KMS-11 (cell line): ENCODE data around the gene ITFG2.
"Not testable (repeated sequence)": the region's sequence is repeated elsewhere in the genome, so short reads cannot be mapped to it uniquely, and the experiment has no call there.

Experiments used
- H2AFZ ChIP-seq: fragments of 200-600 bp; sonication (generic); 2 replicates; pipeline ENCODE4 v1.6.1; 2016; ENCODE audit warnings: antibody characterized with exemption, mixed run types, low read depth
- H3K27ac ChIP-seq: fragments of 200-600 bp; sonication (generic); 2 replicates; pipeline ENCODE4 v1.6.1; 2016; ENCODE audit warnings: mild to moderate bottlenecking, mixed run types
- H3K27me3 ChIP-seq: fragments of 200-600 bp; sonication (generic); 2 replicates; pipeline ENCODE4 v1.6.1; 2017; ENCODE audit warnings: mild to moderate bottlenecking, low read depth, mixed run types, moderate library complexity; ENCODE audit not compliant: insufficient read depth
- H3K36me3 ChIP-seq: fragments of 200-600 bp; sonication (generic); 2 replicates; pipeline ENCODE4 v1.6.1; 2017; ENCODE audit warnings: mild to moderate bottlenecking, mixed run types; ENCODE audit not compliant: insufficient read depth
- H3K4me1 ChIP-seq: fragments of 200-600 bp; sonication (generic); 2 replicates; pipeline ENCODE4 v1.6.1; 2016; ENCODE audit warnings: mild to moderate bottlenecking, low read depth, mixed run types; ENCODE audit not compliant: poor library complexity, severe bottlenecking
- H3K4me2 ChIP-seq: fragments of 200-600 bp; sonication (generic); 2 replicates; pipeline ENCODE4 v1.7.0; 2016; ENCODE audit warnings: mild to moderate bottlenecking, mixed run types
- H3K4me3 ChIP-seq: fragments of 200-600 bp; sonication (generic); IDR thresholded peaks from 2 replicates; pipeline ENCODE4 v1.6.1; 2017; ENCODE audit warnings: low read depth, low read length, mixed read lengths; ENCODE audit not compliant: insufficient read depth
- H3K79me2 ChIP-seq: fragments of 200-600 bp; sonication (generic); 2 replicates; pipeline ENCODE4 v1.6.1; 2016; ENCODE audit warnings: low read depth, mixed run types; ENCODE audit not compliant: insufficient read depth
- H3K9ac ChIP-seq: fragments of 200-600 bp; sonication (generic); 2 replicates; pipeline ENCODE4 v1.6.1; 2016; ENCODE audit warnings: mild to moderate bottlenecking, mixed run types
- H4K20me1 ChIP-seq: fragments of 200-600 bp; sonication (generic); 2 replicates; pipeline ENCODE4 v1.6.1; 2016; ENCODE audit warnings: mild to moderate bottlenecking, mixed run types; ENCODE audit not compliant: insufficient read depth
- TF ChIP-seq, protein P1 (sequence below): fragments of 200-600 bp; sonication (generic); conservative IDR thresholded peaks from 2 replicates; pipeline ENCODE4 v1.6.1; 2017; ENCODE audit warnings: low read depth, mild to moderate bottlenecking, antibody characterized with exemption, low read length, moderate library complexity, mixed read lengths

The ITFG2 gene

GRCh38 chr12:2858944-2859421 lies 46.5 kb downstream of the ITFG2 start:
- H3K27ac ChIP-seq: no peak overlapping the region
- H3K79me2 ChIP-seq: no peaks in the 10 kb centered on the region
- no peak overlapping the region for H3K4me2 ChIP-seq
- TF ChIP-seq, protein P1, sequence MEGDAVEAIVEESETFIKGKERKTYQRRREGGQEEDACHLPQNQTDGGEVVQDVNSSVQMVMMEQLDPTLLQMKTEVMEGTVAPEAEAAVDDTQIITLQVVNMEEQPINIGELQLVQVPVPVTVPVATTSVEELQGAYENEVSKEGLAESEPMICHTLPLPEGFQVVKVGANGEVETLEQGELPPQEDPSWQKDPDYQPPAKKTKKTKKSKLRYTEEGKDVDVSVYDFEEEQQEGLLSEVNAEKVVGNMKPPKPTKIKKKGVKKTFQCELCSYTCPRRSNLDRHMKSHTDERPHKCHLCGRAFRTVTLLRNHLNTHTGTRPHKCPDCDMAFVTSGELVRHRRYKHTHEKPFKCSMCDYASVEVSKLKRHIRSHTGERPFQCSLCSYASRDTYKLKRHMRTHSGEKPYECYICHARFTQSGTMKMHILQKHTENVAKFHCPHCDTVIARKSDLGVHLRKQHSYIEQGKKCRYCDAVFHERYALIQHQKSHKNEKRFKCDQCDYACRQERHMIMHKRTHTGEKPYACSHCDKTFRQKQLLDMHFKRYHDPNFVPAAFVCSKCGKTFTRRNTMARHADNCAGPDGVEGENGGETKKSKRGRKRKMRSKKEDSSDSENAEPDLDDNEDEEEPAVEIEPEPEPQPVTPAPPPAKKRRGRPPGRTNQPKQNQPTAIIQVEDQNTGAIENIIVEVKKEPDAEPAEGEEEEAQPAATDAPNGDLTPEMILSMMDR: no peak
- H3K9ac ChIP-seq: no peak overlapping the region
- peaks cover 4% of the 10 kb centered on the region; the same call in 1 of the 2 replicates for H3K36me3 ChIP-seq
- H2AFZ ChIP-seq: no peak overlapping the region
- no peaks in the 10 kb centered on the region for H3K27me3 ChIP-seq
- no peak overlapping the region for H3K4me3 ChIP-seq
- no peaks in the 10 kb centered on the region for H4K20me1 ChIP-seq
- H3K4me1 ChIP-seq: no peaks in the 10 kb centered on the region

DNA sequence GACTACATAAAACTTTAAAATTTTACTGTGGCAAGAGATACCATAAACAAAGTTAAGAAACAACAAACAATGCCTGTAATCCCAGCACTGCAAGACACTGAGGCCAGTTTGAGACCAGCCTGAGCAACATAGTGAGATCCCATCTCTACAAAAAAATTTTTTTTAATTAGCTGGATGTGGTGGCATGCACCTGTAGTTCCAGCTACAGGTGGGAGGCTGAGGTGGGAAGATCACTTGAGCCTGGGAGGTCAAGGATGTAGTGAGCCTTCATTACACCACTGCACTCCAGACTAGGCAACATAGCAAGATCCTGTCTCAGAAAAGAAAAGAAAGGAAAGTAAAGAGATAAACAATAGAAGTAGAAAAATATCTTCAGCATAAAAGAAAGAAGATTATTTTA lies 47.7 kb downstream of the ITFG2 start:
- Histone ChIP-seq H3K4me3 (no peak overlapping the region), H3K79me2 (no peaks in the 10 kb centered on the region), H4K20me1 (no peaks in the 10 kb centered on the region), H3K27ac (no peak overlapping the region), H2AFZ (no peak overlapping the region), H3K36me3 (peaks cover 6% of the 10 kb centered on the region; the same call in 1 of the 2 replicates), H3K27me3 (no peaks in the 10 kb centered on the region), H3K4me2 (no peak overlapping the region), H3K9ac (no peak overlapping the region), H3K4me1 (no peaks in the 10 kb centered on the region)
- TF ChIP-seq, protein P1: no peak

- Histone ChIP-seq H2AFZ (no peak overlapping the region), H3K9ac (no peak overlapping the region), H3K27ac (no peak overlapping the region), H3K4me3 (no peak overlapping the region), H3K36me3 (peaks cover 10% of the 10 kb centered on the region; the same call in 1 of the 2 replicates), H3K4me2 (no peak overlapping the region), H4K20me1 (no peaks in the 10 kb centered on the region), H3K27me3 (no peaks in the 10 kb centered on the region), H3K4me1 (no peaks in the 10 kb centered on the region), H3K79me2 (no peaks in the 10 kb centered on the region)
- TF ChIP-seq, protein P1: no peak
These were observed 50.4 kb downstream of the ITFG2 start for GRCh38 chr12:2862876-2863275.

DNA sequence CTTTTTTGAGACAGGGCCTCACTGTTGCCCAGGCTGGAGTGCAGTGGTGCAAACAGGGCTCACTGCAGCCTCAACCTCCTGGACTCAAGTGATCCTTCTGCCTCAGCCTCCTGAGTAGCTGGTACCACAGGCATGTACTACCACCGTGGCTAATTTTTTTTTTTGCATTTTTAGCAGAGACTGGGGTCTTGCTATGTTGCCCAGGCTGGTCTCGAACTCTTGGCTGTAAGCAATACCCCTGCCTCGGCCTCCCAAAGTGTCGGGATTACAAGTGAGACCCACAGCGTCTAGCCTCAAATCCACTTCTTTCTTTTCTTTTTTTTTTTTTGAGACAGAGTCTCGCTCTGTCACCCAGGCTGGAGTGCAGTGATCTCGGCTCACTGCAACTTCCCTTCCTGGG lies 50.9 kb downstream of the ITFG2 start:
- not testable (repeated sequence) for H3K4me3 ChIP-seq, H4K20me1 ChIP-seq, H3K9ac ChIP-seq, H3K36me3 ChIP-seq, H3K4me2 ChIP-seq, H3K27ac ChIP-seq, H2AFZ ChIP-seq, H3K27me3 ChIP-seq, H3K4me1 ChIP-seq, H3K79me2 ChIP-seq

GRCh38 chr12:2864198-2864597 lies 51.7 kb downstream of the ITFG2 start:
- Histone ChIP-seq H3K79me2 (no peaks in the 10 kb centered on the region), H2AFZ (no peak overlapping the region), H3K27me3 (no peaks in the 10 kb centered on the region), H3K4me3 (no peak overlapping the region), H3K9ac (no peak overlapping the region), H3K4me1 (no peaks in the 10 kb centered on the region), H3K4me2 (no peak overlapping the region), H3K27ac (no peak overlapping the region), H3K36me3 (peaks cover 10% of the 10 kb centered on the region; the same call in 1 of the 2 replicates), H4K20me1 (no peaks in the 10 kb centered on the region)
- TF ChIP-seq, protein P1: no peak

DNA sequence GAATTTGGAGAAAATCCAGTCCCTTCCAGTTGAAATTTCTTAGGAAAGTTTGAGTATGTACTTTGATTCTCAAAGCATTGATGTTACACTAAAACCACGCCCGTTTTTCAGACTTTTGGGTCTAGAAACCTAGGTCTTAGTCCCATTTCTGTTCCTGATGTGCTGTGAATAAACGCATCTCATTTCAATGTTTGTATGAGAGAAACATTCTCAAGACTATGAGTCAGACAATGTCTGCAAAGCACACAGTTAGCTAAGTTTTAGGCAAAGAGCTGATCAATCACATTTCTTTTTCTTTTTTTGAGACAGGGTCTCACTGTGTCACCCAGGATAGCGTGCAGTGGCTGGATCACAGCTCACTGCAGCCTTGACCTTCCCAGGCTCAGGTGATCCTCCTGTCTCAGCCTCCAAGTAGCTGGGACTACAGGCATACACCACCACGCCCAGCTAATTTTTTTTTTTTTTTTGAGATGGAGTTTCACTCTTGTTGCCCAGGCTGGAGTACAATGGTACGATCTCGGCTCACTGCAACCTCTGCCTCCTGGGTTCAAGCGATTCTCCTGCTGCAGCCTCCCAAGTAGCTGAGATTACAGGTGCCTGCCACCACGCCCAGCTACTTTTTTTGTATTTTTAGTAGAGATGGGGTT lies 56.6 kb downstream of the ITFG2 start:
- H3K4me1 ChIP-seq, H4K20me1 ChIP-seq, H3K27me3 ChIP-seq, H3K4me3 ChIP-seq, H3K27ac ChIP-seq, H3K36me3 ChIP-seq, H3K9ac ChIP-seq, H2AFZ ChIP-seq, H3K4me2 ChIP-seq: not testable (repeated sequence)
- peaks cover 22% of the 10 kb centered on the region; the same call in 1 of the 2 replicates for H3K79me2 ChIP-seq
